ENCODE results near the gene METTL9.
"Not testable (repeated sequence)": the region's sequence is repeated elsewhere in the genome, so short reads cannot be mapped to it uniquely, and the experiment has no call there.

Gene METTL9

GRCh38 chr16:21563676-21564075 lies 35.7 kb upstream of the METTL9 start:
- no peak overlapping the region for H3K27ac ChIP-seq
- TF ChIP-seq CTCF (IDR thresholded peaks at IDR 0.05) (no peak), ZFX (IDR thresholded peaks at IDR 0.05; ENCODE audit: borderline replicate concordance) (no peak)

- H3K27ac ChIP-seq, result not testable (repeated sequence)
Measured at GRCh38 chr16:21564367-21564766, 35.0 kb upstream of the METTL9 start.

GRCh38 chr16:21565507-21565860 lies 33.9 kb upstream of the METTL9 start:
- TF ChIP-seq CTCF (IDR thresholded peaks at IDR 0.05), result no peak
- no peak for TF ChIP-seq ZFX (IDR thresholded peaks at IDR 0.05; ENCODE audit: borderline replicate concordance)

DNA sequence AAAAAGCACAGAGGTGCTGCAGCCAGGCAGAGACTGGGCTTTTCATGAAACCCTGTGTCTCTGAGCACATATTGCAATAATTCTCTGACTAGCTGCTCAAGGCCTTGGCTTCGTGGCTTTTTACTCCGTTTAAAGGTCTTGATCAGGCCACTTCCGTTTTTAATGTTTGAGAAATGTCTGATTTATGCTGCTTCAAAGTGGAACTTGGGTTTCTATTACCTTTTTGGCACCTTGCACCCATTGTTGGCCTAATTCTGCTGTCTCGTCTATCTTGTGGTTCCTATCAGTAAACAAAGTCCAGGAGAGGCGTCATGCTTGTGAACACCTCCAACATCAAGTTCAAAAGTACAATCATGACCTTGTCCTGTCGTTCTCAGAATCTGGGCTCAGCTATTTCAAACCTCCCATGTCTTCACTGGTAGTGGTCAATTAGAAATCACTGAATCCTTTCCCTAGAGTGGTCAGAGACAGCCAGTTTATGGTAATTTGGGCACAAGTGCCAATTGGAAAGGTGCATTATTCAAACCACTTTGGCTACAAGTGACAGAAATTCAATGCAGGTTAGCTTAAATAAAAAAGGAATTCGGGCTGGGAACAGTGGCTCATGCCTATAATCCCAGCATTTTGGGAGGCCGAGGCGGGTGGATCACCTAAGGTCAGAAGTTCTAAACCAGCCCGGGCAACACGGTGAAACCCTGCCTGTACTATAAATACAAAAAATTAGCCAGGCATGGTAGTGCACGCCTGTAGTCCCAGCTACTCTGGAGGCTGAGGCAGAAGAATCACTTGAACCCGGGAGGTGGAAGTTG lies 33.3 kb upstream of the METTL9 start:
- TF ChIP-seq CTCF (IDR thresholded peaks at IDR 0.05), result no peak
- TF ChIP-seq ZFX (IDR thresholded peaks at IDR 0.05; ENCODE audit: borderline replicate concordance), result no peak
- no peak overlapping the region for H3K27ac ChIP-seq

More at GRCh38 chr16:21565507-21565860, 33.9 kb upstream of the METTL9 start:
- no peak overlapping the region for H3K27ac ChIP-seq

- no peak overlapping the region for H3K27ac ChIP-seq
- no peak for TF ChIP-seq CTCF (IDR thresholded peaks at IDR 0.05)
- TF ChIP-seq ZFX (IDR thresholded peaks at IDR 0.05; ENCODE audit: borderline replicate concordance), result no peak
Measured at GRCh38 chr16:21566891-21567414, 32.4 kb upstream of the METTL9 start.

GRCh38 chr16:21567496-21567895 lies 31.9 kb upstream of the METTL9 start:
- H3K27ac ChIP-seq, result not testable (repeated sequence)

DNA sequence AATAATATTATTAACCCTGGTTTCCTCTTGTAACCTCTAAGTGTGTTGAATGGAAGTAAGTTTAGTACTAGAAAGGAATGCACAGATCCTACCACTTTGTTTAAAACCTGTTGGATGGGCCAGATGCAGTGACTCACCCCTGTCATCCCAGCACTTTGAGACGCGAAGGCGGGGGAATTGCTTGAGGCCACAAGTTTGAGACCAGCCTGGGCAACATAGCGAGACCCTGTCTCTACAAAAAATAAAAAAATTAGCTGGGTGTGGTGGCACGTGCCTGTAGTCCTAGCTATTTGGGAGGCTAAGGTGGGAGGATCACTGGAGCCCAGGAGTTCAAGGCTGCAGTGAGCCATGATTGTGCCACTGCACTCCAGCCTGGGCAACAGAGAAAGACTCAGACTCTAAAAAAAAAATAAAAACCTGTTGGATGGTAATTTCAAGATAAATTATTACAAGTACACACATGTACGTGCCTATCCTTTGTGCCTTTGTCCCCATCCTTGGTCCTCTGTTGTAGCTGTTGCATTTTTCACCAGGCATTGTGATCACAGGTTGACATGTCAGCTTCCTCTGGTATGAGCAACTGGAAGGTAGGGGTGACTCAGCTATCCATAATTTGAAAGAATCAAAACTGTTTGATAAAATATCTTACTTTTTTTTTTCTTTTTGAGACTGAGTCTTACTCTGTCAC lies 30.7 kb upstream of the METTL9 start:
- TF ChIP-seq CTCF (IDR thresholded peaks at IDR 0.05) (no peak), ZFX (IDR thresholded peaks at IDR 0.05; ENCODE audit: borderline replicate concordance) (no peak)
- H3K27ac ChIP-seq, result no peak overlapping the region

DNA sequence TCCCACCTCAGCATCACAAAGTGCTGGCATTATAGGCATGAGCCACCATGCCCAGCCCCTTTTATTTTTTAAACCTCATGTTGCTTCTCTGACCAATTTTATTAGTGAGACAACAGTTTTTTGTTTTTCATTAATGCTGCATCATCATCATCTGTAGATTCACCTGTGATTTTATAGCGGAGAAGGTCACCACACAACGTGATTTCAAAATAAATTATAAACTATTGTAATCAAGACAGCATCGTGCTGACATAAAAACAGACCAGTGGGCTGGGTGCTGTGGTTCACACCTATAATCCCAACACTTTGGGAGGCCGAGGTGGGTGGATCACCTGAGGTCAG lies 28.7 kb upstream of the METTL9 start:
- TF ChIP-seq CTCF (IDR thresholded peaks at IDR 0.05) (no peak), ZFX (IDR thresholded peaks at IDR 0.05; ENCODE audit: borderline replicate concordance) (no peak)
- H3K27ac ChIP-seq, result no peak overlapping the region

GRCh38 chr16:21573506-21573905 lies 25.9 kb upstream of the METTL9 start:
- H3K27ac ChIP-seq, result not testable (repeated sequence)
